ENCODE results near the gene LAMC2. TPM values are rescaled to one million over a fixed set of nuclear protein-coding genes. Genes with fewer than 3 reads are reported as not detected.

Gene LAMC2
- total RNA-seq, 1 donor from 2014 or later: not detected

DNA sequence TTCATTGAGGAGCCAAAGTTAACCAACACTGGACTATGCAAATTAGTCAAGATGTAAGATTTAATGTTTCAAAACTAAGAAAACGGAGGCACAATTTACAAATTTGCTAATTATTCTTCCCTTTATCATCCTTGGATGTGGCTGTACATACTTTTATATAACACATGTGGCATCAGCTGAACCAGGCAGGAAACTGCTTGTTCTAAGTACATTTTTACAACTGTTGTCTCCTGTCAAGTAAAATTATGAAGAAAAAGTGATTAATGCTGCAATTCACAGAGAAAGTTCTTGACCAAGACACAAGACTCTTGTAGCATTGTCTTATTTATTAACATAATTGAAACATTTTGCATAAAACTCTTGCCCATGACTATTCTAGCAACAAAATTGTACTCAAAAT lies 61.9 kb downstream of the LAMC2 start:
- Mint-ChIP-seq H3K36me3 (ENCODE audit: low read depth) (no peaks in the 10 kb centered on the region), H3K4me3 (ENCODE audit: low read depth) (no peak overlapping the region), H3K27ac (no peak overlapping the region), H3K9me3 (no peaks in the 10 kb centered on the region), H3K27me3 (ENCODE audit: low read depth) (peaks cover 5% of the 10 kb centered on the region), H3K4me1 (ENCODE audit: low read depth) (no peaks in the 10 kb centered on the region)
- intact Hi-C loops (cut with micrococcal nuclease): no loop called here
- DNase-seq (ENCODE audit: low spot score): no peak

GRCh38 chr1:183248989-183249691 lies 63.1 kb downstream of the LAMC2 start:
- H3K9me3 Mint-ChIP-seq: no peaks in the 10 kb centered on the region
- intact Hi-C loops (cut with micrococcal nuclease): no loop called here
- no peak overlapping the region for H3K4me3 Mint-ChIP-seq (ENCODE audit: low read depth)
- no peaks in the 10 kb centered on the region for H3K36me3 Mint-ChIP-seq (ENCODE audit: low read depth)
- no peak overlapping the region for H3K27ac Mint-ChIP-seq
- peaks cover 5% of the 10 kb centered on the region for H3K27me3 Mint-ChIP-seq (ENCODE audit: low read depth)
- DNase-seq (ENCODE audit: low spot score): no peak
- H3K4me1 Mint-ChIP-seq (ENCODE audit: low read depth): no peaks in the 10 kb centered on the region

DNA sequence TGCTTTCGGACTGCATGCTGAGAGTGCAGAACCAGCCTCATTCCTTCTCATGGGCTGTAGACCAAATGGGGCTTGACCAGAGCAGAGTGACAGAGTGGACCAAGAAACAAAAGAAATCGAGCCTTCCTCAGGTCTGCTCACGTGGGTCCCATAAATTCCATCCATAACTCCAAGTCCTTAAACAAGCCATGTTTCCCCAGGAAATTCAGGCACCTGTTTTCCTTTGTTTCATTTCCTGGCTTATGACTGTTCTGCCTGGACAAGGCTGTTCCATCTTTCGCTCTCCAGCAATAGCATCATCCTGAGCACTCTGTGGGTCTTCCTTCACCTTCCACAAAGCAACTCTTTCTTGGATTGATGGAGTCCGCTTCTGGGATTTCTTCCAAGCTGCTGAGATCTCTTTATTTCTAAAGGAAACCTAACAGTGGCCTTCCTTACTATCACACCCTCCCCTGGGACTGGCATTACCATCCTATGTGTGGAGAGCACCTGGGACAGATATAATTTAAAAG lies 63.9 kb downstream of the LAMC2 start:
- Mint-ChIP-seq H3K36me3 (ENCODE audit: low read depth) (no peaks in the 10 kb centered on the region), H3K27ac (no peak overlapping the region), H3K4me3 (ENCODE audit: low read depth) (no peak overlapping the region), H3K27me3 (ENCODE audit: low read depth) (peaks cover 3% of the 10 kb centered on the region), H3K9me3 (no peaks in the 10 kb centered on the region), H3K4me1 (ENCODE audit: low read depth) (no peaks in the 10 kb centered on the region)
- intact Hi-C loops (cut with micrococcal nuclease): no loop called here
- DNase-seq (ENCODE audit: low spot score): no peak

DNA sequence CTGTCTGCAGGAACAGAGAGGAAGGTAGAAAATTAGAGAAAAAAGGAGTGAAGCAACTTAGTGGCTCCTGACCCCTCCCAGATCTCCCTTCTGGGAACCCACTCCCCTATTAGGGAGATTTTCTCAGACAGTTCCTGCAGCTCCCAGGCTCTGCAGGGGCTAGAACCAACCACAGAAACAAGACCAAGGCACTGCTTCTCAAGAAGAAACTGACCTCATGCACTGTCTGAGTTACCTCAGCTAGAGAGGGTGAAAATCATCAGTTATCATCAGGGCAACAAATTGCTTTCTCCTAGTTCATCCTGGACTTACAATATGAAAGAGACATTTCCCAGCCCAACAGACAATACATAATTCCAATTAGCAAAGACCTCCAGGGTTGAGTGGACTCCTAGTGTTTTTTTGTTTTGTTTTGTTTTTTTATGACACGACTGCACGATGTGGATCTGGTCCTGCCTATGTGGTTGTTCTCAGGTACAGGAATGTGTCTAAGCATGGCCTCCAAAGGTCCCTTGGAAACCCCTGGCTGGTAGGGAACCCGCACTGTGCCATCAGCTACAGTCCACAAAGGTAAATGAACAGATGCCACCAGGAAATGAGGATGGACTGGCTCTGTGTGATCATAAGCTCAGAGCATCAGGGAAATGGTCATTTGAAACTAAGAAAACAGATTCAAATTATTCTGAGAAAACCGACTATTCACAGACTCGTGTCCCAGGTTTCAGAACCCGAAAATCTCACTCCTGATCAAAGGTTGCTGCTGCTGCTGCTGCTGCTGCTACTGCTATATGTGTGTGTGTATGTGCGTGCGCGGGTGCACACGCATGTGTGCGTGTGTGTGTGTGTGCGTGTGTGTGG lies 65.3 kb downstream of the LAMC2 start:
- intact Hi-C loops (cut with micrococcal nuclease): no loop called here
- H3K4me1 Mint-ChIP-seq (ENCODE audit: low read depth): no peaks in the 10 kb centered on the region
- H3K27me3 Mint-ChIP-seq (ENCODE audit: low read depth): peaks cover 3% of the 10 kb centered on the region
- no peak overlapping the region for H3K27ac Mint-ChIP-seq
- H3K9me3 Mint-ChIP-seq: no peaks in the 10 kb centered on the region
- no peaks in the 10 kb centered on the region for H3K36me3 Mint-ChIP-seq (ENCODE audit: low read depth)
- no peak for DNase-seq (ENCODE audit: low spot score)
- H3K4me3 Mint-ChIP-seq (ENCODE audit: low read depth): no peak overlapping the region

GRCh38 chr1:183251959-183252450 lies 65.9 kb downstream of the LAMC2 start:
- H3K4me3 Mint-ChIP-seq (ENCODE audit: low read depth): no peak overlapping the region
- H3K36me3 Mint-ChIP-seq (ENCODE audit: low read depth): no peaks in the 10 kb centered on the region
- H3K9me3 Mint-ChIP-seq: no peaks in the 10 kb centered on the region
- peaks cover 3% of the 10 kb centered on the region for H3K27me3 Mint-ChIP-seq (ENCODE audit: low read depth)
- DNase-seq (ENCODE audit: low spot score): no peak
- no peaks in the 10 kb centered on the region for H3K4me1 Mint-ChIP-seq (ENCODE audit: low read depth)
- no peak overlapping the region for H3K27ac Mint-ChIP-seq
- intact Hi-C loops (cut with micrococcal nuclease): no loop called here

DNA sequence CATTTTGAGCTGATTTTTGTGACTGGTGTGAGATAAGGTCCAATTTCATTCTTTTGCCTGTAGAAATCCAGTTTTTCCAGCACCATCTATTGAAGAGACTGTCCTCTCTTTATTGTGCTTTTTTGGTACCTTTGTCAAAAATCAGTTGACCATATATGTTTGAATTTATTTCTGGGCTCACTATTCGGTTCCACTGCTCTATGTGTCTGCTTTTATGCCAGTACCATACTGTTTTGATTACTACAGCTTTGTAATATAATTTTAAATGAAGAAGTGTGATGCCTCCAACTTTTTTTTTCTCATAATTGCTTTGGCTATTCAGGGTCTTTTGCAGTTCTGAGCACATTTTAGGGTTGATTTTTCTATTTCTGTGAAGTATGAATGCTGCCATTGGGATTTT lies 69.0 kb downstream of the LAMC2 start:
- no peaks in the 10 kb centered on the region for H3K4me1 Mint-ChIP-seq (ENCODE audit: low read depth)
- DNase-seq (ENCODE audit: low spot score): no peak
- no peaks in the 10 kb centered on the region for H3K36me3 Mint-ChIP-seq (ENCODE audit: low read depth)
- no peak overlapping the region for H3K27ac Mint-ChIP-seq
- H3K4me3 Mint-ChIP-seq (ENCODE audit: low read depth): no peak overlapping the region
- intact Hi-C loops (cut with micrococcal nuclease): no loop called here
- no peaks in the 10 kb centered on the region for H3K9me3 Mint-ChIP-seq
- no peaks in the 10 kb centered on the region for H3K27me3 Mint-ChIP-seq (ENCODE audit: low read depth)

GRCh38 chr1:183259924-183260323 lies 73.9 kb downstream of the LAMC2 start:
- Mint-ChIP-seq H3K4me1 (ENCODE audit: low read depth) (no peaks in the 10 kb centered on the region), H3K36me3 (ENCODE audit: low read depth) (no peaks in the 10 kb centered on the region), H3K9me3 (no peaks in the 10 kb centered on the region), H3K27ac (no peak overlapping the region), H3K27me3 (ENCODE audit: low read depth) (no peaks in the 10 kb centered on the region), H3K4me3 (ENCODE audit: low read depth) (no peak overlapping the region)
- no peak for DNase-seq (ENCODE audit: low spot score)
- intact Hi-C loops (cut with micrococcal nuclease): no loop called here

- no peak overlapping the region for H3K4me3 Mint-ChIP-seq (ENCODE audit: low read depth)
- H3K9me3 Mint-ChIP-seq: no peaks in the 10 kb centered on the region
- no peaks in the 10 kb centered on the region for H3K36me3 Mint-ChIP-seq (ENCODE audit: low read depth)
- no peak for DNase-seq (ENCODE audit: low spot score)
- intact Hi-C loops (cut with micrococcal nuclease): no loop called here
- no peaks in the 10 kb centered on the region for H3K27me3 Mint-ChIP-seq (ENCODE audit: low read depth)
- H3K4me1 Mint-ChIP-seq (ENCODE audit: low read depth): no peaks in the 10 kb centered on the region
- H3K27ac Mint-ChIP-seq: no peak overlapping the region
Measured at GRCh38 chr1:183262628-183263200, 76.7 kb downstream of the LAMC2 start.

DNA sequence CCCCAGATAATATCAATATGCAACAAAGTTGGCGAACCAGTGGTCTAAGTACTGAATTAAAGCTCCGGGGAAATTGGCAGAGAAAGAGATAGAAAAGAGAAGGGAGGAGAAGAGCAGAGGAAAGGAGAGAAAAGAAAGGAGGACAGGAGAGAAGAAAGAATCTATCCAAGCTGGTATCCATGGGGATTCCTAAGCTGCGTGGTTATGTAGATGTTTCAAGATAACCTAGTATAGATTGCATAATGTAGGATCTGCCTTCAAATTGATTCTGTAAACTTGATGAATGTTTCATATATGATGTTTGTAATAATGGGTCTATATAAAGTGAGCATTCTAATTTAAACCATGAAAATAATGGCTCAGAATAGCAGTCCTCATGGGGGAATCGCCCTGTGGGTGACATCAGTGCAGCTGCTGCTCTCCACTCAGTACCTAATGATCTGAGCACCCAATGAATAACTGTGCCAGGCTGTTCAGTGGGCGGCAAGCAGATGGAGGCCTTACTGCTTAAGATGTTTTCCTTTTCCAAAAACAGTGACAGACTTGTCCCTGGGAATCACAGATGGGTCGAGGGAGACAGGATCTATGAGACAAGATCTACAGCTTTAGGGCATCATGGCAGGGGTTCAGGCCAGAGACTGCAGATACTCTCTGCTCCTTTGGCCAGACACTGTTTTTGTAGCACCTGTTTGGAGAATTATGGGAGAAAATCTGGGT lies 78.0 kb downstream of the LAMC2 start:
- intact Hi-C loops (cut with micrococcal nuclease): no loop called here
- DNase-seq (ENCODE audit: low spot score): no peak
- H3K27ac Mint-ChIP-seq: no peak overlapping the region
- H3K36me3 Mint-ChIP-seq (ENCODE audit: low read depth): no peaks in the 10 kb centered on the region
- no peaks in the 10 kb centered on the region for H3K4me1 Mint-ChIP-seq (ENCODE audit: low read depth)
- H3K27me3 Mint-ChIP-seq (ENCODE audit: low read depth): no peaks in the 10 kb centered on the region
- H3K4me3 Mint-ChIP-seq (ENCODE audit: low read depth): no peak overlapping the region
- H3K9me3 Mint-ChIP-seq: no peaks in the 10 kb centered on the region

DNA sequence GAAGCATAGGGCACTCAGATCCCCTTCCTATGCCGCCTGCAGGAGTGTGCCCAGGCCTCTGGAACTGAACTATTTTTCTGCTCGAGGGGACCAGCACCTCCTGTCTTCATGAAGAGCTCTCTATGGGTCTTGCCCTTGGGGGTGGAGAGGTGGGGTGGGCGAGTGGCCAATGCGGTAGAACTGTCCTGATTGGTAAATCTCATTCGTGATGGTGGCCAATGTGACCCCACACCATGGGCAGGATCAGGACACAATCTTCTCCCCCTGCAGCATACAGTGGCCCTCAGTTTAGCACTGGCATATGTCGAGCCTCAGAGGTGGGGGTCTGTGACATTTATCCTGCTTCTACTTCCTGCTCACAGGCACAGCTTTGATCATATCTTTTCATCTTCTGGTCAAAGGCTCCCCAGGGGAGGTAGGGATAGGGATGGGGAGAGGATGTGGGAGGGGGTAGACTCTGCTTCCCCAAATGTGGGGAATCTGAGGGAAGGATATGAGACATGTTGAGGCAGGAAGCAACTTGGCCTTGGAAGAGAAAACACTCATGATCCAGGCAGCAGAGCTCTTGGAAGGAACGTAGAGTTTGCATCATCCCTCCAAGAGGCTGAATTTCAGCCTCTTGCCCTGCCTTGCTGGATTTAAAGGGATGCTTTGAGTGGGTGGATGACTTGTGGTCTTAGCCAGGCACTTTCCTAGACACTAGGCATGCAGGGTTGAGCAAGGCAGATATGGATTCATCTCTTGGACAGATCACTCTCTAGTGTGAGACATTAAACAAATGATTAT lies 81.8 kb downstream of the LAMC2 start:
- H3K36me3 Mint-ChIP-seq (ENCODE audit: low read depth): no peaks in the 10 kb centered on the region
- H3K4me3 Mint-ChIP-seq (ENCODE audit: low read depth): no peak overlapping the region
- DNase-seq (ENCODE audit: low spot score): no peak
- no peaks in the 10 kb centered on the region for H3K4me1 Mint-ChIP-seq (ENCODE audit: low read depth)
- no peak overlapping the region for H3K27ac Mint-ChIP-seq
- H3K27me3 Mint-ChIP-seq (ENCODE audit: low read depth): peaks cover 3% of the 10 kb centered on the region
- intact Hi-C loops (cut with micrococcal nuclease): no loop called here
- no peaks in the 10 kb centered on the region for H3K9me3 Mint-ChIP-seq

DNA sequence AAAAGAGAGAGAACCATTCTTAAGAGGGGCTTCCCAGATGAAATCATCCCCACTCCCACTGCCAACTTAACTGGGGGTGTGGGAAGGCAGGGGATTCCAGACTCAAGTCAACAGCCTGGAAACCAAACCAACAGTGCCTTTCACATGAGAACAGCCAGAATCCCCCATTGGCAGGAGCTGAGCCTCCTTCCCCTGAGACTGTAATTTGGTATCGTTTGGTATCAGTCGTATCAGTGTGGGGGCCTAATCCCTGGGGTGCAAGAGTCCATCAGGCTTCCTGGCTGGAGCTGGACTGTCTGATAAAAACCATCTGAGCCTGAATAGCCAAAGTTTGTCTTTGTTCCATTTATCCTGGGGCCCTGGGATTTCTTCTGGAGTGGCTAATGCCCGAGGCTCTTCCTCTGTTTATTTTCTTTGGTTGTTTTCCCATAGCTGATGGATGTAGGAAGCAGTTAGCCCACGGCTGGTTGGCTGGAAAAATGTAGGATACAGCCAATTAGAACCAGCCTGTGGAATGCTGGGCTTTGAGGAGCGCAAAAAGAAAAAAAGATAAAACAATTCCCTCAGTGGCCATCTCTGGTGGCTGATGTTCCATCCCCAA lies 84.6 kb downstream of the LAMC2 start:
- H3K27ac Mint-ChIP-seq: no peak overlapping the region
- intact Hi-C loops (cut with micrococcal nuclease): no loop called here
- H3K36me3 Mint-ChIP-seq (ENCODE audit: low read depth): no peaks in the 10 kb centered on the region
- no peak overlapping the region for H3K4me3 Mint-ChIP-seq (ENCODE audit: low read depth)
- DNase-seq (ENCODE audit: low spot score): no peak
- peaks cover 3% of the 10 kb centered on the region for H3K27me3 Mint-ChIP-seq (ENCODE audit: low read depth)
- H3K9me3 Mint-ChIP-seq: no peaks in the 10 kb centered on the region
- H3K4me1 Mint-ChIP-seq (ENCODE audit: low read depth): no peaks in the 10 kb centered on the region
